Keratinocyte (primary cell): ENCODE data around the gene AGO3.

Source experiments
- CTCF ChIP-seq, 3 experiments: IDR thresholded peaks in 1 of 3; conservative IDR thresholded peaks in 1 of 3; optimal IDR thresholded peaks in 1 of 3; 2 replicates in 2 of 3; 3 replicates in 1 of 3; pipeline versions ENCODE3 to v1.5.1; 2011; ENCODE audit warnings: low read length in 3 of 3, mild to moderate bottlenecking in 3 of 3, moderate library complexity in 2 of 3, control low read depth in 1 of 3, inconsistent platforms in 1 of 3; ENCODE audit not compliant: insufficient read depth in 2 of 3; ENCODE audit errors: extremely low read depth in 1 of 3
- EZH2 ChIP-seq: IDR thresholded peaks from one replicate; pipeline ENCODE4 v1.6.1; 2012; ENCODE audit warnings: inconsistent platforms, mild to moderate bottlenecking, low read length, moderate library complexity

GRCh38 chr1:35901235-35901634 lies 29.7 kb upstream of the AGO3 start:
- TF ChIP-seq EZH2: no peak
- no peak for TF ChIP-seq CTCF (optimal IDR thresholded peaks at IDR 0.05 in 1 of 3, IDR thresholded peaks at IDR 0.05 in 1 of 3, conservative IDR thresholded peaks at IDR 0.05 in 1 of 3; ENCODE audit: extremely low read depth in 1 of 3, insufficient read depth in 2 of 3, low read length in 3 of 3)
